ENCODE data around the gene AFTPH.

DNA sequence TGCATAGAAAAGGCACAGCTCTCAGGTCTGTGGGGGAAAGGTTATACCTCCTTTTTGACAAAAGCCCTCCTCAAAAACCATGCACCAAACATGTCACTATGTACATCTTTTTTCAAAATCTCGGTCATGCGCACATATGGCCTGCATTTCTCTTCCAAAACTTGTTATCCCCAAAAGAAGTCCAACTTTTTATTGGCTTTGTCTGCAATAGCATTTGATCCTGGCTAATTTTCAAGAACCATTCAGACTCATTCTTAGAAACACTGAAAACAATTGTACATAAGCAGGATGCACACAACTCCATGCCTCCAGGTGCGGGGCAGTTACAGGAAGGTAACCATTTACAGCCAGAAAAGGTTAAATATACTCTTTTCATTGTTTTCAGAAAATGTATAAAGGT, 107.6 kb downstream of the AFTPH start:
- TF ChIP-seq, protein P1, sequence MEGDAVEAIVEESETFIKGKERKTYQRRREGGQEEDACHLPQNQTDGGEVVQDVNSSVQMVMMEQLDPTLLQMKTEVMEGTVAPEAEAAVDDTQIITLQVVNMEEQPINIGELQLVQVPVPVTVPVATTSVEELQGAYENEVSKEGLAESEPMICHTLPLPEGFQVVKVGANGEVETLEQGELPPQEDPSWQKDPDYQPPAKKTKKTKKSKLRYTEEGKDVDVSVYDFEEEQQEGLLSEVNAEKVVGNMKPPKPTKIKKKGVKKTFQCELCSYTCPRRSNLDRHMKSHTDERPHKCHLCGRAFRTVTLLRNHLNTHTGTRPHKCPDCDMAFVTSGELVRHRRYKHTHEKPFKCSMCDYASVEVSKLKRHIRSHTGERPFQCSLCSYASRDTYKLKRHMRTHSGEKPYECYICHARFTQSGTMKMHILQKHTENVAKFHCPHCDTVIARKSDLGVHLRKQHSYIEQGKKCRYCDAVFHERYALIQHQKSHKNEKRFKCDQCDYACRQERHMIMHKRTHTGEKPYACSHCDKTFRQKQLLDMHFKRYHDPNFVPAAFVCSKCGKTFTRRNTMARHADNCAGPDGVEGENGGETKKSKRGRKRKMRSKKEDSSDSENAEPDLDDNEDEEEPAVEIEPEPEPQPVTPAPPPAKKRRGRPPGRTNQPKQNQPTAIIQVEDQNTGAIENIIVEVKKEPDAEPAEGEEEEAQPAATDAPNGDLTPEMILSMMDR (conservative IDR thresholded peaks at IDR 0.05), result no peak
- TF ChIP-seq ZFX (IDR thresholded peaks at IDR 0.05), result no peak

All from C4-2B (cell line).